Mucosa of rectum (tissue), 2 donors: ENCODE results near the gene CLDN9.

Experiments
- H3K27ac ChIP-seq, 2 donors: one replicate each; pipeline ENCODE4 v1.7.0; 2013; ENCODE audit warnings: inconsistent platforms in 2 of 2, low read depth in 2 of 2, low read length in 2 of 2
- H3K27me3 ChIP-seq, 2 donors: one replicate each; pipeline ENCODE4 v1.7.0; 2013; ENCODE audit warnings: low read length in 2 of 2; ENCODE audit not compliant: control insufficient read depth in 2 of 2, insufficient read depth in 2 of 2
- H3K36me3 ChIP-seq, 2 donors: one replicate each; pipeline ENCODE4 v1.7.0; 2013; ENCODE audit warnings: low read length in 2 of 2; ENCODE audit not compliant: control insufficient read depth in 2 of 2, insufficient read depth in 2 of 2
- H3K4me1 ChIP-seq, 2 donors: one replicate each; pipeline ENCODE4 v1.7.0; 2013; ENCODE audit warnings: low read length in 2 of 2, mild to moderate bottlenecking in 1 of 2; ENCODE audit not compliant: control insufficient read depth in 2 of 2, insufficient read depth in 2 of 2
- H3K4me3 ChIP-seq, 2 donors: one replicate each; pipeline ENCODE4 v1.7.0; 2013; ENCODE audit warnings: low read length in 2 of 2
- H3K9ac ChIP-seq, 2 donors: one replicate each; pipeline ENCODE4 v1.7.0; 2013; ENCODE audit warnings: low read length in 2 of 2, low read depth in 1 of 2, mild to moderate bottlenecking in 1 of 2
- H3K9me3 ChIP-seq, 2 donors: one replicate each; pipeline ENCODE4 v1.7.0; 2013; ENCODE audit warnings: low read length in 2 of 2; ENCODE audit not compliant: control insufficient read depth in 2 of 2
- donor health status: healthy.
- donor health status: Normal muscosa, but diverticular disease.

Gene CLDN9

GRCh38 chr16:2992383-2993081 lies 20.2 kb upstream of the CLDN9 start:
- Histone ChIP-seq H3K27me3 (no peaks in the 10 kb centered on the region), H3K9me3 (no peaks in the 10 kb centered on the region), H3K4me3 (no peak overlapping the region), H3K27ac (peak overlapping the region in 1 of 2 donors; percentile 76), H3K4me1 (peaks cover 8 to 14% of the 10 kb centered on the region in 2 donors), H3K9ac (no peak overlapping the region), H3K36me3 (no peaks in the 10 kb centered on the region)

- peaks cover 4 to 6% of the 10 kb centered on the region in 2 donors for H3K4me1 ChIP-seq
- no peaks in the 10 kb centered on the region for H3K36me3 ChIP-seq
- H3K9ac ChIP-seq: no peak overlapping the region
- no peak overlapping the region for H3K4me3 ChIP-seq
- no peak overlapping the region for H3K27ac ChIP-seq
- H3K27me3 ChIP-seq: no peaks in the 10 kb centered on the region
- no peaks in the 10 kb centered on the region for H3K9me3 ChIP-seq
These were observed 16.4 kb upstream of the CLDN9 start for GRCh38 chr16:2996298-2996697.

DNA sequence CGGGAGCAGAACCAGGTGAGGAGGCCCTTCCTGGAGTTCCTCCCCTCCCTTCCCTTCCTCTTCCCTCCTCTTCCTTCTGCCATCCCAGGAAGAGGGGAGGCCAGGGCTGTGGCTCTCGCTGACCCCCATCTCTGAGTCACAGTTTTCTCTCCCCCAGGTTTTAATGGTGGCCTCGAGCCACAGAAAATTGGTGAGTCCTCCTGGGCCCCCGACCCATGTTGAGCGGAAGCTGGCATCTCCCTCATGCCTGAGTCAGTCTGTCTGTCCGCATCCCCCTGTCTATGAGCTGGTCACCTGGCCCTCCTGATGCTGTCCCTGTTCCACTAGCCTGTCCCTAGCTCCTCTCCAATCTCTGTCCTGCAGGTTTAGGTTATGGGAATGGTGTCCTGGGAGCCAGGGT lies 12.8 kb upstream of the CLDN9 start:
- H3K36me3 ChIP-seq: no peaks in the 10 kb centered on the region
- no peak overlapping the region for H3K4me3 ChIP-seq
- peaks cover 2 to 3% of the 10 kb centered on the region in 2 donors for H3K4me1 ChIP-seq
- H3K27me3 ChIP-seq: no peaks in the 10 kb centered on the region
- H3K9me3 ChIP-seq: no peaks in the 10 kb centered on the region
- no peak overlapping the region for H3K9ac ChIP-seq
- no peak overlapping the region for H3K27ac ChIP-seq

GRCh38 chr16:3000540-3000939 lies 12.2 kb upstream of the CLDN9 start:
- Histone ChIP-seq H3K4me3 (no peak overlapping the region), H3K36me3 (no peaks in the 10 kb centered on the region), H3K27ac (no peak overlapping the region), H3K9ac (no peak overlapping the region), H3K9me3 (no peaks in the 10 kb centered on the region), H3K27me3 (no peaks in the 10 kb centered on the region), H3K4me1 (peaks cover 3% of the 10 kb centered on the region in 2 donors)

- no peaks in the 10 kb centered on the region for H3K36me3 ChIP-seq
- no peaks in the 10 kb centered on the region for H3K27me3 ChIP-seq
- H3K9ac ChIP-seq: no peak overlapping the region
- H3K9me3 ChIP-seq: no peaks in the 10 kb centered on the region
- H3K4me1 ChIP-seq: peaks cover 7 to 9% of the 10 kb centered on the region in 2 donors
- H3K4me3 ChIP-seq: no peak overlapping the region
- no peak overlapping the region for H3K27ac ChIP-seq
These were observed 11.4 kb upstream of the CLDN9 start for GRCh38 chr16:3001316-3001715.

DNA sequence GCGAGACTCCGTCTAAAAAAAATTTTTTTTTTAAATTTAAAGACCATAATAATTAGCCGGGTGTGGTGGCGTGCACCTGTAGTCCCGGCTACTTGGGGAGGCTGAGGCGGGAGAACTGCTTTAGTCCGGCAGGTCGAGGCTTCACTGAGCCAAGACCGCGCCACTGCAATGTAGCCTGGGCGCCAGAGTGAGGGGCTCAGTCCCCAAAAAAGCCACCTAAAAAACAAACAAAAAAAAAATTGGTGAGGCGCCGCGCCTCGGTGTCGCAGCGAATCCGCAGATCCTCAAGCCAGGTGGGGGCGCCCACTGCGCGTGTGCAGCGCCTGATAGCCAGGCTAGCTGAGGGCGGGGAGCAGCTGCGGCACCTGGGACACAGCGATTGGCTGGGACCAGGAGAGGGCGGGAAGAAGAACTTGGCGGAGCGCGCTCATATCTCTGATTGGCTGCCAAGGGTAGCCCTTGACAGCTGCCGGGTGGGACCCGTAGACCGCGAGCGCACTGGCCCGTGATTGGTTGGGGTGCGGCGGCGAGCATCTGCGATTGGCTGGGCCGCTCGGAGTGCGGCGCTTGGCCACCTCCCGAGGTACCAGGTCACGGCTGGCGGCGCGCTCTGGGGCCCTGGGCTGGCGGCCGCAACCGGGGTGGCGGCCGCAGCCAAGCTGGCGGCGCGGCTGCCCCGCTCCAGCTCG lies 9.0 kb upstream of the CLDN9 start:
- no peak overlapping the region for H3K27ac ChIP-seq
- peaks cover 26 to 33% of the 10 kb centered on the region in 2 donors for H3K4me1 ChIP-seq
- no peak overlapping the region for H3K9ac ChIP-seq
- H3K27me3 ChIP-seq: peaks cover 0 to 6% of the 10 kb centered on the region in 2 donors
- H3K36me3 ChIP-seq: no peaks in the 10 kb centered on the region
- H3K9me3 ChIP-seq: no peaks in the 10 kb centered on the region
- peak overlapping the region in 1 of 2 donors; percentile 48 for H3K4me3 ChIP-seq

DNA sequence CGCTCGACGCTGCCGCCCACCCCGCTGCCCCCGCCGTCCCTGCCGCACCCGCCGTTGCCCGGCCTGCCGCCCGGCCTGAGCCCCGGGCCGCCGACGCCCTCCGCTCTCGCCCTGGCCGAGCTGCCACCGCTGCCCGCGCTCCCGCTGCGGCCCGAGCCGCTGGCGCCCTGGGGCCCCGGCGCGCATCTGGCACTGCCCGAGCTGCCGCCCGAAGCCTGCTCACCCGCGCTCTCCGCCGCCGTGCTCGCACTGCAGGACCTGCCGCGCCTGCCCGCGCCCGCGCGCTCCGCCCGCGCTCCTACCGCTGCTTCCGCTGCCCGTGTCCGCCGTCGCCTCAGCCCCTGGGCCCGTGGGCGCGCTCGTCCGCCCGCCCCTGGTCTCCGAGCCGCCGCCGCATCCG lies 8.4 kb upstream of the CLDN9 start:
- Histone ChIP-seq H3K9me3 (no peaks in the 10 kb centered on the region), H3K9ac (no peak overlapping the region), H3K27ac (peak overlapping the region in 1 of 2 donors; percentile 58), H3K4me3 (peak overlapping the region in 1 of 2 donors; percentile 48), H3K4me1 (peaks cover 27 to 34% of the 10 kb centered on the region in 2 donors), H3K27me3 (peaks cover 0 to 6% of the 10 kb centered on the region in 2 donors), H3K36me3 (no peaks in the 10 kb centered on the region)

- Histone ChIP-seq H3K4me3 (peak overlapping the region; percentile 58 to 74), H3K36me3 (no peaks in the 10 kb centered on the region), H3K4me1 (peaks cover 27 to 34% of the 10 kb centered on the region in 2 donors), H3K27ac (peak overlapping the region; percentile 81 to 90), H3K27me3 (peaks cover 0 to 6% of the 10 kb centered on the region in 2 donors), H3K9me3 (no peaks in the 10 kb centered on the region), H3K9ac (peak overlapping the region; percentile 65 to 74)
These were observed 7.9 kb upstream of the CLDN9 start for GRCh38 chr16:3004781-3005284.

GRCh38 chr16:3007059-3007956 lies 5.4 kb upstream of the CLDN9 start:
- Histone ChIP-seq H3K9ac (peak overlapping the region; percentile 60), H3K27me3 (peaks cover 0 to 13% of the 10 kb centered on the region in 2 donors), H3K9me3 (no peaks in the 10 kb centered on the region), H3K4me1 (peaks cover 32 to 37% of the 10 kb centered on the region in 2 donors), H3K36me3 (no peaks in the 10 kb centered on the region), H3K27ac (peak overlapping the region; percentile 90 to 91), H3K4me3 (peak overlapping the region; percentile 37 to 60)
